ENCODE results near the gene ZNF586.

ZNF586 gene

DNA sequence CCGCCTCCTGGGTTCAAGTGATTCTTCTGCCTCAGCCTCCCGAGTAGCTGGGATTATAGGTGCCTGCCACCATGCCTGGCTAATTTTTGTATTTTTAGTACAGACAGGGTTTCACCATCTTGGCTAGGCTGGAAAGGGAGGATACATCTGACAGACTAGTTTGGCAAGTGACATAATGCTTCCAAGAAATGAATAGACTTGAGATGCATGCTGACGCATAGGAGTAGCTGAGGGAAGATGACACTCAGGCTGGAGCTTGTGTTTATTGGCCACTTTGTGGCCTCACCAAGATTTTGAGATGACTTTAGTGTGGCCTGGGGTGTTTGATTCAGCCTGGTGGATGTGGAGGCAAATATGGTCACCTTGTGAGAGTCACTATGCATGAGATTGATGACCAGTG, 4.0 kb downstream of the ZNF586 start:
- no peak for DNase-seq (ENCODE audit: low spot score)
- TF ChIP-seq, protein P1, sequence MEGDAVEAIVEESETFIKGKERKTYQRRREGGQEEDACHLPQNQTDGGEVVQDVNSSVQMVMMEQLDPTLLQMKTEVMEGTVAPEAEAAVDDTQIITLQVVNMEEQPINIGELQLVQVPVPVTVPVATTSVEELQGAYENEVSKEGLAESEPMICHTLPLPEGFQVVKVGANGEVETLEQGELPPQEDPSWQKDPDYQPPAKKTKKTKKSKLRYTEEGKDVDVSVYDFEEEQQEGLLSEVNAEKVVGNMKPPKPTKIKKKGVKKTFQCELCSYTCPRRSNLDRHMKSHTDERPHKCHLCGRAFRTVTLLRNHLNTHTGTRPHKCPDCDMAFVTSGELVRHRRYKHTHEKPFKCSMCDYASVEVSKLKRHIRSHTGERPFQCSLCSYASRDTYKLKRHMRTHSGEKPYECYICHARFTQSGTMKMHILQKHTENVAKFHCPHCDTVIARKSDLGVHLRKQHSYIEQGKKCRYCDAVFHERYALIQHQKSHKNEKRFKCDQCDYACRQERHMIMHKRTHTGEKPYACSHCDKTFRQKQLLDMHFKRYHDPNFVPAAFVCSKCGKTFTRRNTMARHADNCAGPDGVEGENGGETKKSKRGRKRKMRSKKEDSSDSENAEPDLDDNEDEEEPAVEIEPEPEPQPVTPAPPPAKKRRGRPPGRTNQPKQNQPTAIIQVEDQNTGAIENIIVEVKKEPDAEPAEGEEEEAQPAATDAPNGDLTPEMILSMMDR (IDR thresholded peaks at IDR 0.05; ENCODE audit: extremely low read depth, insufficient read depth, missing control alignments) = no peak
- in situ Hi-C loops (cut with MboI; ENCODE audit: low pct_unique_long_range_greater_than_20kb, low sequenced_read_pairs, unreplicated experiment) = no loop called here

DNA sequence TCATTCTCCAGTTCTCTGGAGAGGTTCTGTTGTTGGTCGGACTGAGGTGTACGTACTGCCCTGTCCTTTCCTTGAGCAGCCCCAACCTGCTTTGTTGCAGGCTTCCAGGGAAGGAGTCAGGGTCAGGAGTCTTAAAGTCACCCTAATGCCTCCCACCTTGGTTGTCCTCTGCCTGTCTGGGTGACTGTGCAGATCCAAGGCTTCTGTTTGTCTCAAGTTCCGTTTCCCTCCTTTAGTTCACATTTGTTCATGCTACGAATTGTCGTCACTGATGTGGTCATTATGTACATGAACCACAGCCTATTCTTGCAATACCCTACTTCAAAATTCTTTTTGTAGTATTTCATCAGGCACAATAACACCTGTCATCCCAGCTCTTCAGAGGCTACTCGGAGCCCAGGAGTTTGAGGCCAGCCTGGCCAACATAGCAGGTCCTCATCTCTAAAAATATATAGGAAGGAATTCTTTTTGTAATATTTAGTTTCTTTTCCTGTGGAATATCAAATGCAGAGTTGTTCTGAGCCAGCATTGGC, 7.4 kb downstream of the ZNF586 start:
- TF ChIP-seq, protein P1 (IDR thresholded peaks at IDR 0.05; ENCODE audit: extremely low read depth, insufficient read depth, missing control alignments) = no peak
- in situ Hi-C loops (cut with MboI; ENCODE audit: low pct_unique_long_range_greater_than_20kb, low sequenced_read_pairs, unreplicated experiment) = no loop called here
- no peak for DNase-seq (ENCODE audit: low spot score)

DNA sequence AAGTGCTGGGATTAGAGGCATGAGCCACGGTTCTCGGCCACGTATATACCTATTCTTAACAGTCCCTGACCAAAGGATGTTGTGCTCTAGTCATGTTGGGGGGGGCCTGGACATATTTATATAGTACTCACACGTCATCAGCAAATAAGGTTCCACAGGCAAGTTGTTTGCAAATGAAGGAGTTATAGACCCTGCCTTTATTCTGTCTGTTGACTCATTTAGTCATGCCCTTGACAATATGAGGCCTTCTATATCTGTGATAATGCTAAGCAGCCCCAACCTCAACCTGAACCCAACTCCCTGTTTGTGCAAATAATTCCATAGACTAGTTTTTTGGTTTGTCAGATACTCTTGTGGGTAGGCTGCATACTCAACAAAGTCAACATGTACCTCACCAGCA, 8.9 kb downstream of the ZNF586 start:
- TF ChIP-seq, protein P1 (IDR thresholded peaks at IDR 0.05; ENCODE audit: extremely low read depth, insufficient read depth, missing control alignments) = no peak
- in situ Hi-C loops (cut with MboI; ENCODE audit: low pct_unique_long_range_greater_than_20kb, low sequenced_read_pairs, unreplicated experiment) = no loop called here
- no peak for DNase-seq (ENCODE audit: low spot score)

DNA sequence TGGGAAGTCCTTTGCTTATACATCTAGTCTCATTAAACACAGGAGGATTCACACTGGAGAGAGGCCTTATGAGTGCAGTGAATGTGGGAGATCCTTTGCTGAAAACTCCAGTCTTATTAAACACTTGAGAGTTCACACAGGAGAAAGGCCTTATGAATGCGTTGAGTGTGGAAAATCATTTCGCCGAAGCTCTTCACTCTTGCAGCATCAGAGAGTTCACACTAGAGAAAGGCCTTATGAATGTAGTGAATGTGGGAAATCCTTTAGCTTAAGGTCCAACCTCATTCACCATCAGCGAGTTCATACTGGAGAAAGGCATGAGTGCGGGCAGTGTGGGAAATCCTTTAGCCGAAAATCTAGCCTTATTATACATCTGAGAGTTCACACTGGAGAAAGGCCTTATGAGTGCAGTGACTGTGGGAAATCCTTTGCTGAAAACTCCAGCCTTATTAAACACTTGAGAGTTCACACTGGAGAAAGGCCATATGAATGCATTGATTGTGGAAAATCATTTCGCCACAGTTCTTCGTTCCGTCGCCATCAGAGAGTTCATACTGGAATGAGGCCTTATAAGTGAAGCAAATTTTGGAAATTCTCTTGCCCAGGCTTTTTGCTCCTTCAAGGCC, 9.9 kb downstream of the ZNF586 start:
- TF ChIP-seq, protein P1 (IDR thresholded peaks at IDR 0.05; ENCODE audit: extremely low read depth, insufficient read depth, missing control alignments) = no peak
- in situ Hi-C loops (cut with MboI; ENCODE audit: low pct_unique_long_range_greater_than_20kb, low sequenced_read_pairs, unreplicated experiment) = no loop called here

DNA sequence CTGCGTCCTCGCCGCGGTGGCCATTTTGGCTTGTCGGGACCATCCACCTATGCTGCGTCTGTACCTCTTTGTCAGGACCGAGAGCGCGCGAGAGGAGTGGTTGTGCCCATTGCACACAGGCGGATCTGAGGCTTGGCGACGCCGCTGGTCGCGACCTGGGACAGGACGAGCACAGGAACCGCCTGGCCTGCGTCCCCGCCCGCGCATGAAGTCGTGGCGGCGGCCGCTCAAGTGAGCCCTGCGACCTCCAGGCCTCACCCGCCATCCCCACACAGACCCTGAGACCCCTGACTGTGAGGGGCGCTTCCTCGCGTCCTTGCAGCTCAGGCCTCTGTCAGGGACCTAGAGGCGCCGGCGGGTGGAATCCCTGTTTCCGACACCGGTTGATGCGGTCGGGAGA, 16.8 kb downstream of the ZNF586 start:
- no peak for DNase-seq (ENCODE audit: low spot score)
- TF ChIP-seq, protein P1 (IDR thresholded peaks at IDR 0.05; ENCODE audit: extremely low read depth, insufficient read depth, missing control alignments) = no peak
- in situ Hi-C loops (cut with MboI; ENCODE audit: low pct_unique_long_range_greater_than_20kb, low sequenced_read_pairs, unreplicated experiment) = no loop called here

More for the DNA sequence above, 9.9 kb downstream of the ZNF586 start:
- no peak for DNase-seq (ENCODE audit: low spot score)

DNA sequence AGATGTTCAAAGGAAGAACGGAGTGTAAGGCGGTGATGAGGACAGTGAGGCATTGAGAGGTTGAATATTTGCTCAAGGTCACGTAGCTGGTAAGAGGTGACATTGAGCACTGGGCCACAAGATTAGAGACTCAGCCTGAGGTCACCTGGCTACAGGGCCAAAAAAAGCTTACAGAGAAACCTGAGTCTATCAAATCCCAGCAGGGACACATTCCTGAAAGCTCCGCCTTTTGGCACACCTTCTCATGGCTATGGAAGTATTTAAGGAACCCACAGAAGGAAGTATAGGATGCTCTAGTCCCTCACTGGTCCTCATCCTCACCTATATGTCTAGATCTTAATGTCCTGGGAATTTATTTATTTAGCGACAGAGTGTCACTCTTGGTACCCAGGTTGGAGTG, 17.4 kb downstream of the ZNF586 start:
- DNase-seq (ENCODE audit: low spot score) = no peak
- in situ Hi-C loops (cut with MboI; ENCODE audit: low pct_unique_long_range_greater_than_20kb, low sequenced_read_pairs, unreplicated experiment) = no loop called here
- TF ChIP-seq, protein P1 (IDR thresholded peaks at IDR 0.05; ENCODE audit: extremely low read depth, insufficient read depth, missing control alignments) = no peak
